Activated CD4-positive, alpha-beta T cell treated with anti-CD3 and anti-CD28 coated beads for 1 hour (primary cell): ENCODE results near the gene THRSP.
A peak's percentile ranks its signal among the peaks of the same experiment; 100 is the strongest.
"Not testable (repeated sequence)": the region's sequence is repeated elsewhere in the genome, so short reads cannot be mapped to it uniquely, and the experiment has no call there.

Experiments used
- DNase-seq: peaks from one replicate; pipeline ENCODE4 v3.0.0-alpha.2; 2020

Gene THRSP

GRCh38 chr11:78069465-78069864, 5.8 kb downstream of the THRSP start:
- no peak for DNase-seq

GRCh38 chr11:78070621-78071020, 7.0 kb downstream of the THRSP start:
- no peak for DNase-seq

GRCh38 chr11:78071717-78072116, 8.1 kb downstream of the THRSP start:
- DNase-seq: no peak

GRCh38 chr11:78072455-78072854, 8.8 kb downstream of the THRSP start:
- DNase-seq: no peak

DNA sequence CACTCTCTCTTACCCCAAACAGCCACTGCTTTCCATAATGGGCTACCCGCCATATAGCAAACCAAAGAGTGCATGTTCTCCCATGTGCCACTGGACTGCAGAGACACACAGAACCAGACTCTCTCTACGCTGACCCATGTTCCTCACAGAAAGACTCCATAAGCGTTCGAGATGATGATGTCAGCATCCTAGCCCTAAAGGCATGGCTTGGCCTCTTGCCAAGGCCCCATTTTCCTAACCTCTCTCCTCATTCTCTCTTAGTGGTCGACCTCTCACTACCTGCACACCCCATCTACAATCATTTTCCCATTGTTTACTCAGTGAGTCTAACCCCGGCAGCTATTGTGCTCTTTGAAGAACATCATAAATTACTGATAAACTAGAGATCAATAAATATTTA, 11.1 kb downstream of the THRSP start:
- no peak for DNase-seq

DNA sequence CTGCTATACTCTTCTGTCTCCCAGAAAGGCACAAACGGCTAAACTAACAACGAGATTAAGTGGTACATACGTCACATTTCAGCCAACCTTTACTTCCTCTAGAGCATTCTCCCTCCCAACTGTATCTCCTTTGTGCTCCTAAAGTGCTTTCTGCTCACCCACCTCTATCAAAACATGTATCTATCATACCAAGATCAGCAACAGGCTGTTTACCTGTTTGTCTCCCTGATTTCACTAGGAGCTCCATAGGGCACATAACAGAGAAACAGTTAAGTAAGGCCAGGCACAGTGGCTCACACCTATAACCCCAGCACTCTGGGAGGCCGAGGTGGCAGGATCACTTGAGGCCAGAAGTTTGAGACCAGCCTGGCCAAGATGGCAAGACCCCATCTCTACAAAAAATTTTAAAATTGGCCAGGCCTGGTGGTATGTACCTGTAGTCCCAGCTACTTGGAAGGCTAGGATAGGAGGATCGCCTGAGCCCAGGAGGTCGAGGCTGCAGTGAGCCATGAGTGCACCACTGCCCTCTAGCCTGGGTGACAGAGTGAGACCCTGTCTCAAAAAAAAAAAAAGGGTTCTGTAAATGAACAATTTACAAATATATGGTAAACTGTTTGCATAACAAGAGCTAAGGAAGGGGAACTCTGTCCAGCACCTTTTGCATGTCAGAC, 13.2 kb downstream of the THRSP start:
- DNase-seq: no peak

- not testable (repeated sequence) for DNase-seq
These were observed 13.9 kb downstream of the THRSP start for GRCh38 chr11:78077592-78077991.

- DNase-seq: no peak
These were observed 14.8 kb downstream of the THRSP start for GRCh38 chr11:78078218-78079167.

DNA sequence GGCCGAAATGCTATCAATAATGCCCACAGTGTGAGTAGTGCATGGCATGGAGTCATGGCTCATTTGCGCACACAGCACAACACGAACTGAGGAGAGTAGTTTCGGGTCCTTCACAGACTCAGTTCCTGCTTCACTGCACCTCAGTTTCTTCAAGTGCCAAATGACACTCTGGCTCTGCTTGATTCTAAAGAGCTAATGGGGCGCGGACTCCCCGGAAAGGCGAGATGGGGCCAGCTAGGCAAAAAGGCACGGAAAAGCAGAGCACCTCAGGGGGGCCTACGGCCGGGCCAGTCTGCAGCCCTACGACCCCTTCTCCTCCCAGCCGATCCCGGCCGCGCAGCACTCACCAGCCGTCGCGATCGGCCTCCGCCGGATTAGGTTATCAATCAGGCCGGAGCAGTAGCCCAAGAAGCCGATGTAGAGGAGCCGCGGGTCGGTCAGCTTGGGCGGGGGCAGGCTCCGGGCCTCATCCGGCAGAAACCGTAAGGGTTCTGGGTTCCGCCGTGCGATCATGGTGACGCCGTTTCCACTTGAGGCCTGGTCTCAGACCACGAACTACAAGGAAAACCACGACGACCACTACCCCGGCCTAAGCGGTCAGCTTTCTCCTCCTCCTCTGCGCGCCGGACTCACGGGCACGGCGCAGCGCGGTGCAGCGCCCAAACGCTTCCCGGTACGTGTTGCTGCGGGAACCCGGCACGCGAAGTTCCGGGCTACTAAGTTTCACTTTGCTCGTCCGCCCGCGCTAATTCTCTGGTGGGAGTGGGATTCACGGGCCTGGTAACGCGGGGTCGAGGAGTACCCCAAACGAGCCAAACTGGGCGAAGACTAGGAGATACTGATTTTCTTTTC, 15.8 kb downstream of the THRSP start, which contains the start of gene NDUFC2:
Gene NDUFC2 (minus strand): TSS at position 631 of the 852 bp plus-strand sequence. CDS start 118 bp downstream, at position 513.
- peak; percentile 51 for DNase-seq

DNA sequence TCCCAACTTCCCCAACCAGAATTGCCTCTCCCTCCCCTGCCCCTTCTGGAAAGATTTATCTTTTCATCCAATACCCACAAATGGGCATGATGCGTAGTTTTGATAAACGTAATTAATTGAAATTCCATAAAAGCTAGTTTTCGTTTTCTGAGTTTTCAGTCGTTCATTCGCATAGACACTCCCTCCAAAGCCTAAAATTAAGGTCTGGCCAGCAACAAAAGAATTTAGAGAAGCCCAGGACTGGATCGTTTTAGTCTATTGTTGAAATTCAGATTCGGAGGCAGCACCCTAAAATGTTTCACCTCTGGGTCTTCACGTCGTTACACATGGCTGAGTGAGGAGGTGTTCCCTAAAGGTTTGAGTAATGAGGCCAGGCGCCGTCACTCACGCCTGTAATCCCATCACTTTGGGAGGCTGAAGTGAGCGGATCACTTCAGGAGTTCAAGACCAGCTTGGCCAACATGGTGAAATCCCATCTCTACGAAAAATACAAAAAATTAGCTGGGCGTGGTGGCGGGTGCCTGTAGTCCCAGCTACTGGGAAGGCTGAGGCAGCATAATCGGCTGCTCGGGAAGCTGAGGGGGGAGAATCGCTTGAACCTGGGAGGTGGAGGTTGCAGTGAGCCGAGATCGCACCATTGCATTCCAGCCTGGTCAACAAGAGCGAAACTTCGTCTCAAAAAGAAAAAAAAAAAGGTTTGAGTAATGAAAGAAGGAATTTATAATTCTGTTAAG, 16.6 kb downstream of the THRSP start:
- DNase-seq: no peak

GRCh38 chr11:78080818-78081495, 17.3 kb downstream of the THRSP start:
- DNase-seq: no peak

GRCh38 chr11:78081583-78081982, 17.9 kb downstream of the THRSP start:
- no peak for DNase-seq

- DNase-seq: no peak
These were observed 18.5 kb downstream of the THRSP start for GRCh38 chr11:78082146-78082545.

GRCh38 chr11:78083021-78083420, 19.4 kb downstream of the THRSP start:
- no peak for DNase-seq

DNA sequence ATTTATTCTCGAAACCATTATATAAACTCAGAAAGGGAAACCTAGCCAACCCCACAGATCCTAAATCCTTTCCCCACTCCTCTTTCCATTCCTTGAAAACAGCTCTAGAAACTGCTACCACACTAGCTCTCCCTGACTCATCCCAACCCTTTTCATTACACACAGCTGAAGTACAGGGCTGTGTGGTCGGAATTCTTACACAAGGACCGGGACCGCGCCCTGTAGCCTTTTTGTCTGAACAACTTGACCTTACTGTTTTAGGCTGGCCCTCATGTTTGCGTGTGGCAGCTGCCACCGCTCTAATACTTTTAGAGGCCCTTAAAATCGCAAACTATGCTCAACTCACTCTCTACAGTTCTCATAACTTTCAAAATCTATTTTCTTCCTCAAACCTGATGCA, 20.8 kb downstream of the THRSP start:
- DNase-seq: not testable (repeated sequence)

- no peak for DNase-seq
These were observed 22.3 kb downstream of the THRSP start for GRCh38 chr11:78085972-78086371.

DNA sequence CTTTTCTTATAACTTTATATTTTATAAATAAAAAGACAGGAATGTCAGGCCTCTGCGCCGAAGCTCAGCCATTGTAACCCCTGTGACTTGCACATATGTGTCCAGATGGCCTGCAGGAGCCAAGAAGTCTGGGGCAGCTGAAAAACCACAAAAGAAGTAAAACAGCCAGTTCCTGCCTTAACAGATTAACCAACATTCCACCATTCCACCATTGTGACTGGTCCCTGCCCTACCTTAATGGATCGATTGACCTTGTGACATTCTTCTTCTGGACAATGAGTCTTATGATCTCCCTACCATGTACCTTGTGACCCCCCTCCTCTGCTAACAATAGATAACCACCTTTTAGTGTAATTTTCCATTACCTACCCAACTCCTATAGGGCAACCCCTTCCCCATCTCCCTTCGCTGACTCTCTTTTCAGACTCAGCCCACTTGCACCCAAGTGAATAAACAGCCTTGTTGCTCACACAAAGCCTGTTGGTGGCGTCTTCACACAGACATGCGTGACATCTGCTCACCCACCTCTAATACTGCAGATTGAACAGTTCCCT, 22.9 kb downstream of the THRSP start:
- DNase-seq: not testable (repeated sequence)

DNA sequence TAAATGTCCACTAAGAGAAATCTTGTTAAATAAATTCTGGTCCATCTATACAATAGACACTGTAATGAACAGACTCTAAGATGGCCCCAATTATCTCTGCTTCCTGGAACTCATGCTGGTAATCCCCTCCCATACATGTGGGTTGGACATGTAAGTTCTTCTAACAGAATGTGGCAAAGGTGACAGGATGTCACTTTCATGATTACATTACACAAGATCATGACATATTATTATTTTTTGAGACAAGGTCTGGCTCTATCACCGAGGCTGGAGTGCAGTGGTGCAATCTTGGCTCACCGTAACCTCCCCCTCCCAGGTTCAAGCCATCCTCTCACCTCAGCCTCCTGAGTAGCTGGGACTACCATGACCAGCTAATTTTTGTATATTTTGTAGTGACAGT, 30.6 kb downstream of the THRSP start:
- DNase-seq: no peak

DNA sequence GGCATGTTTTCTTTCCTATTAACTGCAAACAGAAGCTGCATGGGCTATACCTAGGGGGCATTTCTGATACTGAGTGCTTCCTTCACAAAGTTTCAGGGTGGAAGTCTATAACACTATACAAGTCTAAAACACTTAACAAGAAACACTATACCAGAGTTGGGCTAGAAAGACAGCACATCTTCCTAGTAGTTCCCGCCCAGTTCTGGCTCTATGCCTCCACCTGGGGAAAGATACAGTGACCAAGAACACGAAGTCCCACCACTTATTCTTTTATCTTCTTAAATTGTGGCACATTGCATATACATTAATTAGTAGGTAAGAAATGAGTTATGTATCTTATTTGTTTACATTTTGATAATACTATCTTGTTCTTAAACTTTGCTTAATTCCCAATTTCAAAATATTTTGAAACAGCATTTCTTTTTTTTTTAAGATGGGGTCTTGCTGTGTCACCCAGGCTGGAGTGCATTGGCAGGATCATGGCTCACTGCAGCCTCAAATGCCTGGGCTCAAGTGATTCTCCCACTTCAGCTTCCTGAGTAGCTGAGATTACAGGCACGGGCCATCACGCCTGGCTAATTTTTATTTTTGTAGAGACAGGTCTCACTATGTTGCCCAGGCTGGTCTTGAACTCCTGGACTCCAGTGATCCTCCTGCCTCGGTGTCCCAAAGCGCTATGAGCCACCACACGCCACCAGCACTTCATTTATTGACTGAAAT, 34.2 kb downstream of the THRSP start:
- DNase-seq: no peak

GRCh38 chr11:78099666-78100065, 36.0 kb downstream of the THRSP start:
- DNase-seq: no peak

GRCh38 chr11:78100261-78100660, 36.6 kb downstream of the THRSP start:
- no peak for DNase-seq
